HG03095 (cell line): ENCODE data around the gene COMT.
"Not testable (repeated sequence)": the region's sequence is repeated elsewhere in the genome, so short reads cannot be mapped to it uniquely, and the experiment has no call there.

Source experiments
- ATAC-seq: cut with Tn5 transposase; IDR thresholded peaks from one replicate; pipeline ENCODE4 v1.9.1; 2021; ENCODE audit warnings: moderate library complexity; ENCODE audit not compliant: unreplicated experiment

COMT gene

GRCh38 chr22:19941365-19942082 is at the start of gene COMT, which contains the start of gene TXNRD2:
COMT (plus strand) TSS chr22:19941772; CDS start chr22:19962527, 20,755 bp downstream.
TXNRD2 (minus strand) TSS chr22:19941818; CDS start chr22:19941803, 15 bp downstream.
- peak; percentile 53 for ATAC-seq

- ATAC-seq: no peak
Measured at GRCh38 chr22:19892257-19892879, 49.2 kb upstream of the COMT start.

GRCh38 chr22:19892925-19893324 is 48.6 kb upstream of the COMT start:
- no peak for ATAC-seq

- ATAC-seq: no peak
Measured at GRCh38 chr22:19893363-19893762, 48.2 kb upstream of the COMT start.

DNA sequence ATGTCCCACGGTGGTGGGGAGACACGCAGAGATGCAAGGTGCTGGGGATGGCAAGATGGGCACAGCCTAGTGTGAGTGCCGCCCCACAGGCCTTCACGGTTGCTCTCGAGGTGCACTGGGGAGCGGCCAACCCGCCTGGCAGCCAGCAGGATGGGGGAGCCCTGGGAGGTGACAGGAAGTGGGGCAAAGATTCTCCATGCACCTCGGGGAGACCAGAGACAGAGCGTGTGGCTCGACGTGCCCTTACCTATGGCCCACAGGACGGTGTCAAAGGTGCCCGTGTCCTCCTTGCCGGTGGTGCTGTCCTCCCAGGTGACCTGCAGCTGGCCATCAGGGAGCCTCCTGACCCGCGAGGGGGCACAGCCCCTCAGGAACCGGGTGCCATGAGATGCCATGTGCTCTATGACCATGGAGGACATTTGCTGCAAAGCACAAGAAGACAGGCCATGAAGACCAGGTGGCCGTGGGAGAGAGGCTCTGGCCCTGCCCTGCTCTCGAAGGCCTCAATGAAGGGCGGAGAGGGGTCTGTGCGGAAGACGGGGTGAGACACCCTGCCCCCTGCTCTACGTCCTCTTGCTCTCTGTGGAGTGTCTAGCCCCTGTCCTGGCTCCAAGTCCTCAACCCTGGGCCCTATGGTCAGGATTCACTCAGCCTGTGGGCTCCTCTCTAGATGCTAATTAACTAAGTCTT is 46.3 kb upstream of the COMT start:
- no peak for ATAC-seq

- ATAC-seq: no peak
Measured at GRCh38 chr22:19896665-19897355, 44.8 kb upstream of the COMT start.

DNA sequence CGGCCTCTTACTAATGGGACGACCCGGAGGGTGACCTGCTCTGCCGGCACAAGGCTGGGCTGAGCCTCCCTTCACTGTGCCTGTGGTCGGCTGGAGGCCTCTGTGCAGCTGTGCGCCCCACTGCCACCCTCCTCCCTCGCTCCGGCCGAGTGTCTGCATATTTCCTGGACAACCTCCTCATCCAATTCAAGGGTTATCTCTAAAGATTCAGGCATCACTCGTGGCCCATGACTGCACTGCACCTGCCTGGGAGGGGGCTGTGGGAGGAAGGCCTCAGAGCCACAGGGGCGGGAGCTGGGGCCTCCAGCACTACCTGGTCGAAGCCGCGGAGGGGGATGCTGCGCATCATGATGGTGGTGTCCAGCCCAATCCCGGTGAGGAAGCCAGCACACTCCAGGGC is 43.8 kb upstream of the COMT start:
- no peak for ATAC-seq

DNA sequence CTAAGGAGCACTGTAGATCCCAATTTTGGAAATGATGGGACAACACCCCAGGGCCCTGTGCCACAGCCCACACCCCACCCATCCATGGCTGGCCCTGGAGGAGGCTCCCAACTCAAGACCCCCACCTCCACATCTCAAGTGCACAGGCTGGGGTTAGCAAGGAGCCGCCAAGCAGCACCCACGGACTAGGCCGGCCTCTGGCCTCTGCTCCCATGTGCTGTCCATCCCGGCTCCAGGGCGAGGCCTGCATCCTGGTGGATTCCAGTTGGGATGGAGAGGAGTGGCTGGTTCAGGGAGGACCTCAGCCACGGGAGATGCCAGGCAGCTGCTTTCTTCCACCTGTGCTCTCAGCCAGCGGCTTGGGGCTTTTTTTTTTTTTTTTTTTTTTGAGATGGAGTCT is 43.4 kb upstream of the COMT start:
- ATAC-seq: no peak

- no peak for ATAC-seq
Measured at GRCh38 chr22:19898831-19899567, 42.6 kb upstream of the COMT start.

DNA sequence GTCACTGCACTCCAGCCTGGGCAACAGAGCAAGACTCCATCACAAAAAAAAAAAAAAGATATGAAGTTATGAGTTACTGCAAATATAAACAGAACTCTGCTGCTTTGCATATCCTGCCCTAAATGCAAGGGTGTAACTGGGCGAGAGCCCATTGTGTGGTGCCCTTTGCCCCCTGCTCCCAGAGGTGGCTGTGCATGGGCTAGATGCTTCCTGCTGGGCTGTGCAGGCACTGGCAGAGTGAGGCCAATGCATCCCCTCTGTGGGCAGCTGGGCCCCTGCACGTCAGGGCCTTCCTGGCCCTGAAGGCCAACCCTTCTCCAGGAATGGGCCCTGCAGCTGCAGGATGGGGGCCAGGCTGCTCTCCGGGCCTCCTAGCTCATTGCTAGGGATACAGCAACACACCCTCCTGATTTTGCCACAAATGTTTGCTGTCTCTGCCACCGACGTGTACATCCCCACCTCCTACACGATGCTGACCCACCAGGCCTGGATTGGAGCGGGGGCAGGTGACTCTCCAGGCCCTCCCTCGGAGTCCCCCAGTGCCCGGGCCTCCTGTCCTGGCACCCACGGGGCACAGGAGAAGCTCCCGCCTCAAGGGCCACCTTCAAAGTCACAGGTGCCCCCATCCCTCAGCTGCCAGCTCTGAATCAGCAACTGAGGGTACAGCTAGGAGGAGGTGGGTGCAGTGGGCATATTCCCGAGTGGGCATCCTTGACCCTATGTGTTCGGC is 40.7 kb upstream of the COMT start:
- ATAC-seq: no peak

DNA sequence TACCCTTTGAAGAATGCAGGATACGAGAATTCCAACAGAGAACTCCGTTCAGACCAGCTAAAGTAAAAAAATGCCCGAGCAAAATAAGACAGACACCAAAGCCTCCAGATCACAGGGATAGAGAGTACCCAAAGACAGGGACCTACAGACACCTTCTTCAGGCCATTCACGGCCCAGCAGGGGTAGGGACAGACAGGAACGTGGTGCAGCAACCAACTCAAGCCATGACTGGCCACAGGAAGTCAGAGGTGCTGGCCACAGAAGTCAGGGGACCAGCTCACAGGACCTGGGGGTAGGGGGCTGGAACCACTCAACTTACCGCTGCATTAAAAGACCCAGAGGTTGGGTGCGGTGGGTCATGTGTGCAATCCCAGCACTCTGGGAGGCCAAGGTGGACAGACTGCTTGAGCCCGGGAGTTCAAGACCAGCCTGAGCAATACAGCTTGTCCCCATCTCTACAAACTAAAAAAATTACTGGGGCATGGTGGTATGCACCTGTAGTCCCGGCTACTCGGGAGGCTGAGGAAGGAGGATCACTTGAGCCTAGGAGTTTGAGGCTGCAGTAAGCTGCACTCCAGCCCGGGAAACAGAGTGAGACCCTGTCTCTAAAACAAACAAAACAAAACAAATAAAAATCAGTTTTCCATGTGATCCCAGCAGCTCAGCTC is 39.9 kb upstream of the COMT start:
- ATAC-seq: no peak

GRCh38 chr22:19902245-19902715 is 39.3 kb upstream of the COMT start:
- ATAC-seq: no peak

GRCh38 chr22:19903031-19903430 is 38.5 kb upstream of the COMT start:
- ATAC-seq: no peak

- no peak for ATAC-seq
Measured at GRCh38 chr22:19903513-19903912, 38.1 kb upstream of the COMT start.

- ATAC-seq: no peak
Measured at GRCh38 chr22:19904174-19904856, 37.3 kb upstream of the COMT start.

DNA sequence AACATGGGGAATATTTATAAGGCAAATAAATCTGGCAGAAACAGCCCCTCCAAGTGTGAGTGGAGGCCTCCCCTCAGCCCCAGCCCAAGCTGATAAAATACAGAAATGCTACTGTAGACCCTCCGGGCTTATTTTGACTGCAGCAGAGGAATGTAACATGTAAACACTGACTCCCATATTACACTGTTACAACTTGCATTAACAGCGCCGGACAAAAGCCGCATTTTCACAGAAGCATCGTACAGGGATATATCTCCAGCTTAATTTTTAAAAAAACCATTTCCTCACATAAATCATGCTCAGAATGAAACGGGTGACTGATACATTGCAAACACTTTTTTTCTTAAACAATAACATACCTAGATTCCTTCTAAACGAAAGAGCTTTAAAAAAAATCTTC is 36.6 kb upstream of the COMT start:
- no peak for ATAC-seq

DNA sequence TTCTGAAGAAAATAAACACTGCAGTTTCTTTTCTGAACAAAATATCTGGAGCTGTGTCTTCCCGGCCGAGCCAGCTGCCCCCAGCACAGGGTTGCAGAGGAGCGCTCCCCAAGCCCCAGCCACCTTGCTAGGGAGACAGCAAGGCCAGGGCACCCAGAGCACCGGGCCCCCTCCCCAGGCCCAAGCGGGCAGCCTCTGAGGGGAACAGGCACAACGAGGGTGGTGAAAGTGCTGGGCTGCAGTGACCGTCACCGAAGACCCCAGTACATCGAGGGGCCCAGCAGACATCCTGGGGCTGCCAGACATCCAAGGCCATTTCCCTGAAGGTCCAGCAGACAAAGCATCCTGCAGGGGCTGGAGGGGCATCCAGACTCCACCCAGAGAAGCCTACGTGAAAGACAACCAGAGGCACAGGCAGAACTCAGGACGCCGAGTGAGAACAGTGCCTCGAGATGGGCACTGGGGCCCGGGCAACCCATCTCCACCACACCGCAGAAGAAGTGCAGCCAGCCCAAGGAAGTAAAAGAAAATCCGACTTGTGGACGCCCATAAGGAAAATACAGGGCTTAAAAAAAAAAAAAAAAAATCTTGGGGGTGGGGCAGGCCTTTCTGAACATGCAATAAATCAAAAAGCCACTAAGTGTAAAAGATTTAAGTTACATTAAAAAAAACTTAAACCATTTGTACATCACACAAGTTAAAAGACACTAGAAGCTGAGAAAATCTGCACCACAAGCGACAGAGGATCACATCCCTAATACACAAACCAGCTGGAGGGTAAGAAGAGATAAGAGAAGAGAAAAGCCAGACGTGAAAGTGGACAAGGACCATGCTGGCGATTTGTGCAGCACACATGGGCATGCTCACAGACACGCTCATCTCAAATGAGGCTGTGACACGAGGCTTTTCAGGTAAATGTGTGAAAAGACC is 36.0 kb upstream of the COMT start:
- ATAC-seq: no peak

- not testable (repeated sequence) for ATAC-seq
Measured at GRCh38 chr22:19906864-19907263, 34.7 kb upstream of the COMT start.
